Heart left ventricle (tissue), 13 donors: ENCODE measurements around the gene MYO1B.

Experiments
- POLR2A ChIP-seq, 2 donors: fragments of 450-650 bp; IDR thresholded peaks; one replicate each; pipeline ENCODE4 v1.6.1; 2017; ENCODE audit warnings: antibody characterized with exemption in 2 of 2, mild to moderate bottlenecking in 2 of 2, moderate library complexity in 2 of 2
- TF ChIP-seq, protein P1 (sequence below), 12 donors: fragments of 200-600 bp; sonication (generic) in 4 of 12; IDR thresholded peaks; one replicate each; pipeline versions ENCODE4 v1.5.0 to v1.8.0; 2018 to 2022; ENCODE audit warnings: antibody characterized with exemption in 12 of 12, mild to moderate bottlenecking in 5 of 12
- donor health status: ischemic (EF 13 %, LVEDD 7.1; RV severe dilation, severe dysfunction).
- donor health status: DM: no; HTN: yes; CAD: no.
- donor health status: DM: no; HTN: no; CAD: no.
- donor health status: ischemic (EF 25% LVEDD 6.9; RV normal size, moderate dysfunction).
- donor health status: ischemic (EF 25% LVEDD 5.7; RV mildly dilated, moderate dysfunction).
- donor health status: ischemic (EF 35%, LVEDD 5.7; RV mildly dilated, moderate dysfunction).
- donor health status: nonischemic (EF 11% LVEDD 7.7; RV severe dilation, severe dysfunction).
- donor health status: DM: yes; HTN: yes; CAD: no.
- donor health status: PGD.
- donor health status: ischemic (EF 29% LVEDD 5.4; RV normal size, mild dysfunction).
- donor health status: nonischemic (EF 23%, LVEDD 6.1; RV moderate dilation, normal function).

DNA sequence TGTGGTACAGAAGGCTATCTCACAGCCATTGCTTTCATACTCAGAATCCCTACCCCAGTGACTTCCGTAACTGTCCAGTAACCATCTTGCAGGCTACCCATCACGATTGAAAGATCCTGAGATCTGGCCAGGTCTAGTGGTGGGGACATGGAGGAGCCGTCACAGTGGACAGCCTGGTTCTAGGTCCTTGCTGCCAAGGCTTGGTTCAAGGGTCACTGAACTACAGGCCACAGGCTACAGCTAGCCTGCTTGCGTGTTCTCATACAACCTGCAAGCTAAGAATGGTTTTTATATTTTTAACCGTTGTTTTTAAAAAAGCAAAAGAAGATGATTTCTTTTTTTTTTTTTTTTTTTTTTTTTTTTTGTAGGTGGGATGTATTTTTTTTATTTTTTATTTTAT, 151.6 kb downstream of the MYO1B start:
- TF ChIP-seq POLR2A (IDR thresholded peaks at IDR 0.05), result no peak
- TF ChIP-seq, protein P1, sequence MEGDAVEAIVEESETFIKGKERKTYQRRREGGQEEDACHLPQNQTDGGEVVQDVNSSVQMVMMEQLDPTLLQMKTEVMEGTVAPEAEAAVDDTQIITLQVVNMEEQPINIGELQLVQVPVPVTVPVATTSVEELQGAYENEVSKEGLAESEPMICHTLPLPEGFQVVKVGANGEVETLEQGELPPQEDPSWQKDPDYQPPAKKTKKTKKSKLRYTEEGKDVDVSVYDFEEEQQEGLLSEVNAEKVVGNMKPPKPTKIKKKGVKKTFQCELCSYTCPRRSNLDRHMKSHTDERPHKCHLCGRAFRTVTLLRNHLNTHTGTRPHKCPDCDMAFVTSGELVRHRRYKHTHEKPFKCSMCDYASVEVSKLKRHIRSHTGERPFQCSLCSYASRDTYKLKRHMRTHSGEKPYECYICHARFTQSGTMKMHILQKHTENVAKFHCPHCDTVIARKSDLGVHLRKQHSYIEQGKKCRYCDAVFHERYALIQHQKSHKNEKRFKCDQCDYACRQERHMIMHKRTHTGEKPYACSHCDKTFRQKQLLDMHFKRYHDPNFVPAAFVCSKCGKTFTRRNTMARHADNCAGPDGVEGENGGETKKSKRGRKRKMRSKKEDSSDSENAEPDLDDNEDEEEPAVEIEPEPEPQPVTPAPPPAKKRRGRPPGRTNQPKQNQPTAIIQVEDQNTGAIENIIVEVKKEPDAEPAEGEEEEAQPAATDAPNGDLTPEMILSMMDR (IDR thresholded peaks at IDR 0.05), result no peak
